GM18873 (cell line): ENCODE results near the gene IKZF5.

ENCODE experiments used
- ATAC-seq: cut with Tn5 transposase; IDR thresholded peaks from one replicate; pipeline ENCODE4 v1.9.1; 2021; ENCODE audit warnings: mild to moderate bottlenecking, moderate library complexity, moderate number of reproducible peaks; ENCODE audit not compliant: unreplicated experiment, low FRiP score

The IKZF5 gene

DNA sequence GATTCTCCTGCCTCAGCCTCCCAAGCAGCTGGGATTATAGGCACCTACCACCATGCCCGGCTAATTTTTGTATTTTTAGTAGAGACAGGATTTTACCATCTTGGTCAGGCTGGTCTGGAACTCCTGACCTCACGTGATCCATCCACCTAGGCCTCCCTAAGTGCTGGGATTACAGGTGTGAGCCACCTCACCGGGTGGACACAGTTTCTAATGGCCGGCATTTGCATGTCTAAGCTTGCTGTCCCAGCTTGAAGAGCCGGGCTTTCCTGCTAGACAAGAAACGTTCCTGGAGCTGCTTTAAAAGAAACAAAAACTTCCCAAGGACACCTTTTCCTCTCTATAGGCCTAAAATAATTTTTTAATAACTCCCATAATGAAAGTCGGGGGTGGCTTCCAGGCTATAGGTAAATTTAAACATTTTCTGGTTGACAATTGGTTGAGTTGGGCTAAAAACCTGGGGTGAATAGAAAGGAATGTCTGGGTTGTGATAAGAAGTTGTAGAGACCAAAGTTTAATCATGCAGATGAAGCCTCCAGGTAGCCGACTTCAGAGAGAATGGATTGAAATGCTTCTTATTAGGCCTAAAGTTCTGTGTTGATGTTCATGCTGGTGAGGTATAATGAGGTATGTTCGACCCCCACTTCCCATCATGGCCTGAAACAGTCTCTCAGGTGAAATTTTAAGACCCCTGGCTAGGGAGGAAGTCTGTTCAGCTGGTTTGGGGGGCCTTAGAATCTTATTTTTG is 9.0 kb upstream of the IKZF5 start:
- ATAC-seq = no peak

DNA sequence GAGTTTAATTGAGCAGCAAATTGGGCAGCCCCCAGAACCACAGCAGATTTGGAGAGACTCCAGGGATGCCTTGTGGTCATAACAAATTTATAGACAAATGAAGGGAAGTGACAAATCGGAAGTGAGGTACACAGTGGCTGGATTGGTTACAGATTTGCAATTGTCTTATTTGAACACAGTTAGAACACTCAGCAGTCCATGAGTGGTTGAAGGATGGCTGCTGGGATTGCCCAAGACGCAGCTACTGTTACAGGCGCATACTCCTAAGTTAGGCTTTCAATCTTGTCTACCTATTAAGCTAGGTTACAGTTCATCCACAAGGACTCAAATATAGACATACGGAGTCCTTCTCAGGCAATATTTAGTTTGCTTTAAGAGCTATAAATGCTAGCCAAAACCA is 7.6 kb upstream of the IKZF5 start:
- ATAC-seq = no peak

DNA sequence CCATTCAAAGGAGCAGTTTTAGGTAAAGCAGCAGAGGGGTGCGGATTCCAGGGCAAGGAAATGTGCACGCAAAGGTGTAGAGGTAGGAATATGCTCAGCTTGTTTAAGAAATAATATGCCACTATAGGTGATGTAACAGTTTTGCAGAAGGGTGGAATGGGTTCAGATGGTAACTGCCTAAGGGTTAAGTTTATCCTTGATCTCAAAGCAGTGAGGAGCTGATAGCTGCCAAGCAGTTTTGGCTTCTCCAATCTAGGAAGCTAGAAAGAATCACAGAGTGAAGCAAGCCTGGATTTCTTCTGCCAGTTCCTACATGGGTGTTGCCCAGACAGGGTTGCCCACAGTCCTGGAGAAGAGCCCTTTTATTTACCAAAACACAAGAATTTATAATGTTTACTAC is 6.2 kb upstream of the IKZF5 start:
- ATAC-seq = no peak

DNA sequence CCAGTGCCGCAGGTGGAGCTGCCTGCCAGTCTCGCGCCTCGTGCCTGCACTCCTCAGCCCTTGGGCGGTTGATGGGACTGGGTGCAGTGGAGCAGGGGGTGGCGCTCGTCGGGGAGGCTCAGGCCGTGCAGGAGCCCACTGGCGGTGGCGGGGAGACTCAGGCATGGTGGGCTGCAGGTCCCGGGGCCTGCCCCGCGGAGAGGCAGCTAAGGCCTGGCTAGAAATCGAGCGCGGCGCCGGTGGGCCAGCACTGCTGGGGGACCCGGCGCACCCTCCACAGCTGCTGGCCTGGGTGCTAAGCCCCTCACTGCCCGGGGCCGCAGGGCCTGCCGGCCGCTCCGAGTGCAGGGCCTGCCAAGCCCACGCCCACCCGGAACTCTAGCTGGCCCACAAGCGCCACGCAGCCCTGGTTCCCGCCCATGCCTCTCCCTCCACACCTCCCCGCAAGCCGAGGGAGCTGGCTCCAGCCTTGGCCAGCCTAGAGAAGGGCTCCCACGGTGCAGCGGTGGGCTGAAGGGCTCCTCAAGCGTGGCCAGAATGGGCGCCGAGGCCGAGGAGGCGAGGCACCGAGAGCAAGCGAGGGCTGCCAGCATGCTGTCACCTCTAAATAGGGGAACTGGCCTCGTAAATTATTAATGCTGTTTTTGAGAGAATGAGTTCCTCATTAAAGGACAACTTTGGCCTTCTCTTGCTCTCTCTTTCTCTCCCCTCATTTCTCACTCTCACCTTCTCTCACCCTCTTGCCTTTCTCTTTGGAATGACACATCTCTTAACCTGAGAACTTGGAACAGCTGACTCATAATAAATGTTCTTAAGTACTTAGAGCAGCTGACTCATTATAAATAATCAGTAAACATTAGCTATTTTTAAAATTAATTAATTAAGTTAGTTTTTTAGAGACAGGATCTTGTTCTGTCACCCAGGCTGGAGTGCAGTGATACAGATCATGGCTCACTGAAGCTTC is 5.1 kb upstream of the IKZF5 start:
- ATAC-seq = no peak

DNA sequence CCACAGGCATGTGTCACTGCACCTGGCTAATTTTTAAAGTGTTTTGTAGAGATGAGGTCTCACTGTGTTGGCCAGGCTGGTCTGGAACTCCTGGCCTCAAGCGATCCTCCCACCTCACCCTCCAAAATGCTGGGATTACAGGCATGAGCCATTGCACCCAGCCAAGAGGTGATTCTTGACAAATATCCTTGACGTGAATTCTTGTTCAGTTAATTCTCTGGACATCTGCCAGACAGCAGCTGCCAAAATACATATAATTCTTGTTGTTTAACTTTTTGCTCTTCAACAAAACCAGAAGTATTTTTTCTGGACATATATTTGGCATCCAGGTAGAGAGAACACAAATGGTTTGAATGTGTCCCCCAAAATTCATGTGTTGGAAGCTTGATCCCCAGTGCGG is 3.4 kb upstream of the IKZF5 start:
- ATAC-seq = no peak

DNA sequence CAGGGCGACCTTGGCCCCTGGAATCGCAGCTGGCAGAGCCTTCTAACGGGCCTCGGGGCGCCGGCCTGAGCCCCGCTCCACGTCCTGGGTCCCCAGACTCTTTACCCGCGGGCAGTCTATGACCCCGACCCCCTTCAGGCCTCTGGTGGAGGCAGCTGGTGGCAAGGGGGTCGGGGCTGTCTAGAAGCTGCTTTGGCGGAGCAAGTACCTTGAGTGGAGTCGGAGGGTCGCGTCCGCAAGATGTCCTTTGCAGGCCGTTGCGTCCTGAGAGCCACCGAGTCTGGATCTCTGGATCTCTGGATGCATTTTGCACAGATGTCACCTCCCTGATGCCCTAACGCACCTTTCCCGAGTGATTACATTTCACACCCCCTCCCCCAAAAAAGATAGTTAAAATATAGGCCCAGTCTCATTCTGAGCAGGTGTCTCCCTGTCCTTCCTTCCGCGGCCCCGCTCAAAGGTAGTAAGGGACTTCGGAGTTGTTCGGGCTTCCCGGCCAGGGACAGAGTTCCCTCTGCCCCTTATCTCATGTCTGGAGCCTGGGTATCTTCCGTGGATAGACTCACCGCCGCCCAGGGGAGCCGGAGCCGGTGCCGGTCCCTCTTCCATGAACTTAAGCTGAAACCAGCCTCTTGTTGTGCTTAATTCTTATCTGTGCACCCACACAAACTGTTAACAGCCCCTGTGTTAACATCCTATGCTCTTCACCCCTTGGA is 668 bp upstream of the IKZF5 start:
- ATAC-seq = peak; percentile 2

DNA sequence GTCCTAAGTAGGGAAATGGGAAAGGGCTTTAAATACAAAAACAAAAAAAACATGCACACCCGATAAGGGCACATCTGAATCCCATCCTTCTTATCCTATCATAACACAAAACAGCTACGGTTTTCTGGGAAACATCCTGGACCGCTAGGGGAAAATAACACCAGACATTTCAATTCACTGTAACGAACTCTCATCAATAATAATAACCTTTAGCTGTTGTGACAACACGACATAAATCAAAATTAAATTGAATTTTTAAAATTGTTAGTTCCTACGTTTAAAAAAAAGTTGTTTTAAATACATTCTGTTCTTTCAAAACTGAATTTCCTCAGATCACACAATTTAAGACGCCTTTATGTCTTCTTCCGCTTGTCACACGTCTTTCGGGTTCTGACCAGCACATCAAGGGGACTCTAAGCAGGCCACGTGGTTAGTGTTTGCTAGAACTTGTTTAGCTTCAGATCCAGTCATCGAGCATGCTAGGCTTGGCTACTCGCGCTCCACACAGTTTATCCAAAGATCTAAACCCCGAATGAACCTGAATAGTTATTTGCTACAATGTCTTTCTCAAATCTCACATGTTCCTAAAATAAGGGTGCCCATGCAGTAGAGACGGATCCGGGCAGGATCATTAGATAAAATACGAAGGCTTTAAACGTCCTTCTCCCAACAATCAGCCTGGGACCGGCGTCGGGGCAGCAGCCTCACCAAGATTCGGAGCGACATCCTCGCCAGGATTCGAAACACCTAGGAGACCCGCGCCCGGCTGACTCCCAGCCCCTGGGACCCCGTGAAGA is 839 bp downstream of the IKZF5 start:
- no peak for ATAC-seq

DNA sequence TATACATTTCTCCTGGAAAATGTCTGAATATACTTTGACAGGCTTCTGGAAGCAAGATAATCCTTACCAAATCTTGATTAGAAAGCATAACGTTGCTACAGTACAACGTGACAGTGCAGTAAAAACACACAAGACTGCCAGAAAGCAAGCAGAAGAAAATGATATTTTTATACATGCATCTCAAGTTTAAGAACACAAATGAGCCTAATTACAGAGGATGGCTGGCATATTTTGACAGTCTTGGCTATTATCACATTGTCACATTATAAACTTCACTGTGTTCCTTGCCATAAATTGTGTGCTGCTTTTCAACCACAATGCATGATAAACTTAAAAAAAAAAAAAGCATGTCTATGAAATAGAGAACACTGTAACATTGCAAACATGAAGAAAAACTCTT is 4.3 kb downstream of the IKZF5 start:
- no peak for ATAC-seq

DNA sequence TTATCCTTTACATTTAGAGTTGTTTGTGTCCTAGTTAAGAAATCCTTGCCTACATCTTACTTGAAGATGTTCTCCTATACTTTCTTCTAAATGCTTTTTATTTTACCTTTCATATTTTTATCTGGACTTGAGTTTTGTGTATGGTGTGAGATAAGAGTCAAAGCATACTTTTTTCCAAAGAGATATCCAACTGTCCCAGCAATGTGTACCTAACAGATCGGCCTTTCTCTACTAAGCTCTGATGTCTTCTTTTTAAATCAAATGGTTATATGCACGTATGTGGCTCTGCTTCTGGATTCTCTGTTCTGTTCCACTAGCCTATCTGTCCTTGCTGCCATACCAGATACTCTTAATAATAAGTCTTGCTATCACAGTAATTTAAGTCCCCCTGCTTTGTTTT is 7.2 kb downstream of the IKZF5 start:
- no peak for ATAC-seq

DNA sequence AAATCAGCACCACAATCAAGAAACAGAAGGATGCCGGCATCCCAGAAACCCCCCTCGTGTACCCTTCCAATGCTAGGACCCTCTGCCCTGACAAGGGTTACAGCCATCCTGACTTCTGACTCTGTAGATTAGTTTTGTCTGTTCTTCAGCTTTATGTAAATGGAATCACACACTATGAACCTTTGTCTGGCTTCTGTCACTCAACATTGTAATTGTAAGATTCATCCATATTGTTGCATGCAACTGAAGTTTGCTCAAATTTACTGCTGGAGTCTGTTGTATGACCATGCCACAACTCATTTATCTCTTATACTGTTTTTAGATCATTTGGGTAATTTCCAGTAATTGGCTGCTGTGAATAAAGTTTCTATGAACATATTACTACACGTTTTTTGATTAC is 8.4 kb downstream of the IKZF5 start:
- no peak for ATAC-seq

DNA sequence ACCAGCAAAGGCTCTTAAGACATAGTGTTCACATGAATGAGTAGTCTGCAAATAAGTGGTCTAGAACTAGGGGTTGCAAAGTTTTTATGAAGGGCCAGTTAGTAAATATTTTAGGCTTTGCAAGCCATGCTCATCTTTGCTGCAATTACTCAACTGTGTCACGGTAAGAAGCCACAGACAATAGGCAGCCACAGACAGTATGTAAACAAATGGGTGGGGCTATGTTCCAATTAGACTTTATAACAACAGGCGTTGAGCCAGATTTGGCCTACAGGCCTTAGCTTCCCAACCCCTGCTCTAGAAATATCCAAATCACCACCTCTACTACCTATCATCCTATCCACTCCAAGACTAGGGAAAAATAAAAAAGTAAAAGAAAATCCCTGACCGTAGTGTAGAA is 9.2 kb downstream of the IKZF5 start:
- no peak for ATAC-seq

DNA sequence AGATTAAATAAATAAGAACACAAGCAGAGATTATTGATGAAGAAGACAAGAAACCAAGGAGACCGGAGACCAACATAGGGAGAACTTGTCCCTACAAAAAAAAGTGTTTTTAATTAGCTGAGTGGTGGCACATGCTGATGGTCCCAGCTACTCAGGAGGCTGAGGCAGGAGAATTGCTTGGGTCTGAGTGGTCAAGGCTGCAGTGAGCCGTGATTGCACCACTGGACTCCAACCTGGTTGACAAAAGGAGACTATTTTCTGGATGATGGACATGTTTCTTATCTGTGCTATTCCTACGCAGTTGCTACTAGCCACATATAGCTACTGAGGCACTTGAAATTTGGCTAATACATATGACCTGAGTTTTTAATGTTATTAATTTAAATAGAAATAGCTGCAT is 9.7 kb downstream of the IKZF5 start:
- no peak for ATAC-seq

DNA sequence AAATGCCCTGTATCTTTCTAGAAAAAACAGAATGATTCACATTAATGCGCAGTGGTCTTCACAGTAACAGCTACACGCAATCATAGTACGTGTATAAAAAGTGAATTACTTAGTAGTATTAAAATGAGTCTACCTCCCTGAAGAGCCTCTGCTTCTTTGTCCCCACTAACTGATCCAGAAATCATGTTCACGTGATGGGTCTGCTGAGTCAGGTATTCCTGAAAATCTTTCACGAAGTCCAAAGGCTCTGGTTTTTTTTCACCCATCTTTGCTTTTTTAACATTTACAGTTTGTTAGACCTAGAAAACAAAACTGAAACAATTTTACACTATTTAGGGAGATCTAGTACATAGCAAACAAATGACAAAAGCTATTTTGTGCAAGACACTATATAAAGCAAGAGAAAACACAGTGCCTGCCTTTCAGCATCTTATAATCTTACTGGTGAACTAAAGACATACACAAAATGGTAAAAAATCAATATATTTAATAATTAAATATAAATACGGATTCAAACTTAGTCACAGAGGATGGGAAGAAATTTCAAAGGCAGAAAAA is 10.2 kb downstream of the IKZF5 start:
- ATAC-seq = no peak

DNA sequence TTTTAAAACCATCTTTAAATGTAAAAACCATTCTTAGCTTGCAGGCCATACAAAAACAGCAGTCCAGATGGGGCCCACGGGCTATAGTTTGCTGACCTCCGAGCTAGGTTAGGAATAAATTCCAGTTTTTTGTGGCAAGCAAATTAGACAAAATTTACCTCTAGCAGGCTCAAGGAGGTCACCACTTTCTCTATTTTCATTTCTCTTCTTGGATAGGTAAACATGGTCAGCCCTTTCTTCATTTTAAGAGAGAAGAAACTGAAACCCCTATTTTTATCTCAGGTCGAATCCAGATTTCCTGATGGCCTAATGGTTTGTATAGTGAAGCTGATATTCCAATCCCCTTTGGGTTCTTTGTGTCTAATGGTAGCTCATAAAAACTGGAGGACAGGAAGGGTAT is 10.7 kb downstream of the IKZF5 start:
- ATAC-seq = no peak

DNA sequence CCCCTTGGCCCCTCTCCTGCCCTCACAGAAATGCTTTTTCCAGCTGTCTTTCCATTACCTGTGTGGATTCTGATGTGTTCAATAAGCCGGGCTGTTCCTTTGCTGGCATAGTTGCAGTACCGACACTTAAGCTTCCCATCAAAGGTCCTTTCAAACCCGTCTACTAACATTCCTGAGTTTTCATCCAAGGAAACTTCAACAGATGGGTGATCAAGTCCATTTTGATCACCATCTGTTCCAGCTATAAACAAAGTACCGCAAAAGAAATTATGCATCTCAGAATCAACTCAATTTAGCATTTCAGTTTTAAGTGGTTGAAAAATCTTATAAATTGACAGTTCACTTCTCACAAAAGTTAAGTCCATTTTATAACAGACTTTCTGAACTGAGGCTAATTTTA is 12.7 kb downstream of the IKZF5 start:
- no peak for ATAC-seq

DNA sequence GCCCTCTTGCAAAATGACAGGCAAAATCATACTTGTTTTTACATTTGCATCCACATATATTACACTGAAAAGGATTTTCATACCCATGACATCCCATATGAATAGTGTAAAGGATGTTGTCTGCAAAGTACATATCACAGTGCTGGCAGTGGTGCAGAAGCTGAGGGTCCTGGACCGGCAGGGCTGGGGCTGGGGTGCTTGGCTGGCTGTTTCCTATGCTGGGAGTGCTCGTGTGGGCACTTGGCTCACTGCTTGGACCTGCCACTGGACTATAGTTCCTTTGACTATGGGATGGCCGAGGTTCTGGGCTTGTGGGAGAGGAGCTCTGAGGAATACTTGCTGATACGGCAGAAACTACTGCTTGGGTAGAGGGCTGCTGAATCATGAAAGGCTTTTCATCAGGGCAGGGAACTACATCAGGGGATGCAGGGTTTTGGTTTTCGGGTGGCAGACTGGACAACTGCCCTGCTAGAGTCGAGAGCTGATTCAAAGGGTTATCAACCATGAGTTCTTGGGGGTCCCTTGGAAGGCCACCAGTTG is 14.7 kb downstream of the IKZF5 start:
- ATAC-seq = no peak

DNA sequence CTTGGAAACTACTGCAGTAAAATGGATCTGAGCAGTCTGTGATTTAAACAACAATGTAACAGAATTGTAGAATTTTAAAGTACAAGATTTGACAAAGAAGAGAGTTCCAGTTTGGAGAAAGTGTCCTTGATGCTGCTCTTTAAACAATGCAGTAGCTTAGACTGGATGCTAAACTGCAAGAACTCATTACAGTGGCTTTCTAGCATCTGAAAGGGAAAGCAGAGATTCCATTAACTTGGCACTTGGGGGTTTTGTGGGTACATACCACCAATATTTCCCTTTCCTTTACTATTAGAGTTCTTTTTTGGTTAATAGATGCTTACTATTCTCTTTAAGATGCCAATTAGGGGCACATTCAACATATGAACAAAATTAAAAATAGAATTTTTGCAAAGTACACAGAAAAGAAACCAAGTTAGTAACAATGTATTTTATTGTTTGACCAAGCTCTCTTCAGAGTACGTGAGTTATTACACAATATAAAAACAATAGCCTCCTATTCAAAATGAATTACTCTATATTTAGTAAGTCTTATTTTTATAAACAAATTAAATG is 16.5 kb downstream of the IKZF5 start:
- no peak for ATAC-seq

DNA sequence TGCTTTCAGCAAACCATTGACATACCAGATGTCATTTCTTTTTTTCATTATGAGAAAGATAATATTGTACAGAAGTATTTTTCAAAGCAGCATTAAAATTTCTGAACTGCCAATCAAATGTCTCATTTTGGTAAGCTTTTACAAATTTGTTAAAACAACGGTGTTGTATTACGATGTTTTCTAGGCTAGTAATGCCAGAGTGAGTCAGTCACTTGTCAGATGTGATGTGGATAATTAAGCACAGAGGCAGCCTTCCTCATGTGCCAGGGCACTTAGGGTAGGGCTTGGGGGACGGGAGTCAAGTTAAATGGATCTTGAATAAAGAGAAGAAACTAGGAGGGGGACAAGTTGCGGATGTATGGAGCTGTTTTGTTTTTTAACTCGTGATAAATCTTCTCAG is 18.3 kb downstream of the IKZF5 start:
- ATAC-seq = no peak

DNA sequence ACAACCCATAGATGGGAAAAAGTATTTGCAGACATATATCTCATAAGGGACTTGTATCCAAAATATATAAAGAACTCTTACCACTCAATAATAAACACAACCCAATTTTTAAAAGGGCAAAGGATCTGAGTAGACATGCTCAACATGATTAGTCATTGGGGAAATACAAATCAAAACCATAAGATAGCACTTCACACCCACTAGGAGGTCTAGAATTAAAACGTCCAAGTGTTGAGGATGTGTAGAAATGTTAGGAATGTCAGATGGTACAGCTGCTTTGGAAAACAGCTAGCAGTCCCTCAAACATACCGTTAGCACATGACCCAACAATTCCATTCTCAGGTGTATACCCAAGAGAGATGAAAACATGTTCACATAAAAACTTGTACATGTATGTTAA is 20.1 kb downstream of the IKZF5 start:
- ATAC-seq = no peak

DNA sequence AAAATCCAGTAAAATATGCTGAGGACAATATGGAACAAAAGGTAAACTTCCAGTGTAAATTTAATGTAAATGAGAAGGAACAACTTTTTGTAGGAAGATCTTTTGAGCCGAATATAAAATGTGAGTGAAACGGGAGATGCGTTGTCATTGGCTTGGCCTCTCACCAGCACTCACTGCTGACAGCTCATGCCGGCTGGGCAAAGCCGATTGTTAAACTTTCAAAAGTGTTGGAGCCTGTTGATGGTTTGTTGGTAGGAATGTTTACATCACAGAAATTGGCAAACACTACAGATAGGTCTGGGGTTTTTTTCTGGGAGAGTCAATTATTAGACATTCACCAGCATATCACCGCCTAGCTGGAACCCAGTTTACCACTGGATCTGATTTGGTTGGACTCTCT is 22.3 kb downstream of the IKZF5 start:
- no peak for ATAC-seq
